Activated T-cell treated with anti-CD3 and anti-CD28 coated beads, Interleukin-2, amount 50 U/mL, for 72 hours (primary cell): ENCODE measurements around the gene EPB41L2. TPM values are rescaled to one million over a fixed set of nuclear protein-coding genes. Genes with fewer than 3 reads are reported as not detected.

Source experiments
- ATAC-seq, 2 donors: fragments of 150-1000 bp; cut with Tn5 transposase; replicated peaks in 1 of 2; 2 replicates each; pipeline ENCODE4 v1.10.0; 2021; ENCODE audit warnings: moderate library complexity in 2 of 2, mild to moderate bottlenecking in 1 of 2
- DNase-seq, 2 donors: peaks; one replicate each; pipeline ENCODE4 v3.0.0; 2021 to 2022; ENCODE audit warnings: mixed read lengths in 1 of 2
- H3K27ac Mint-ChIP-seq: one replicate; pipeline ENCODE4 v1.8.0; 2022; ENCODE audit warnings: mild to moderate bottlenecking, moderate library complexity, mixed read lengths
- H3K27me3 Mint-ChIP-seq: one replicate; pipeline ENCODE4 v1.8.0; 2022; ENCODE audit warnings: low read depth, mixed read lengths
- H3K36me3 Mint-ChIP-seq, 2 donors: one replicate each; pipeline ENCODE4 v1.8.0; 2022; ENCODE audit warnings: mixed read lengths in 2 of 2, mild to moderate bottlenecking in 1 of 2; ENCODE audit not compliant: insufficient read depth in 2 of 2
- H3K4me1 Mint-ChIP-seq: one replicate; pipeline ENCODE4 v1.8.0; 2022; ENCODE audit warnings: low read depth, mixed read lengths
- H3K4me3 Mint-ChIP-seq, 2 donors: one replicate each; pipeline ENCODE4 v1.8.0; 2022; ENCODE audit warnings: mild to moderate bottlenecking in 2 of 2, mixed read lengths in 2 of 2, moderate library complexity in 2 of 2
- H3K9me3 Mint-ChIP-seq, 2 donors: one replicate each; pipeline ENCODE4 v1.8.0; 2022; ENCODE audit warnings: mixed read lengths in 2 of 2
- total RNA-seq, 2 donors: library from RNA; stranded (reverse); gene quantifications; one replicate each; pipeline ENCODE4 v1.2.3, GENCODE V29; 2022

The EPB41L2 gene
- total RNA-seq, 2 donors from 2014 or later = 17.5 to 27.4 TPM

DNA sequence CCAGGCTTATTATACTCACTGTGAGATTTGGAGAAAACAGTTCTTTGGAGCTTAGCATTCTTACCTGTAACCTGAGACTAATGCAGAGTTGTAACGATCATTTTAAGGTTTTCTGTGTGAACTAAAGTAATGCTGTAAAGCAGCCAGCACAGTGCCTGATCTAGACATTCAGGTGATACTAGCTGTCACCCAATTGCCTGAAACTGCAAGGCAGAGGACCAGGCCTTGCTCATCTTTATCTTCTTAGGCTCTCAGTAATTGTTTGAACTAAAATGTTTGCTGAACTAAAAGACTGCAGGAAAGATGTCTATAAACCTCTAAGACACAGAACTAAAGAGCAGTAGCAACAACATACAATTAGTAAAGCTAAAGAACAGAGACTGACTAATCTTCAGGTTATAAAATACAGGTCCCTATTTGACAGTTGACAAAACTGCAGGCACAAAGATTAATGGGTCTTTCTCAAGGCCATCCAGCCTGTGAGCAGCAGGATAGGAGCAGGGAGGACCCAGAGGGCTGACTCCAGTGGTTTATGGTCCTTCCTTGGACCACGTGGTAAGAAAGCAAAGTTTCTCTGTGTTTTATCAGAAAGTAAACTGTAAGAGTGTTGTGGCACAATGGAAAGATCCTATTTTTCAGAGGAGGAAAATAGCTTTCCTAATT, 204.4 kb downstream of the EPB41L2 start:
- Mint-ChIP-seq H3K36me3 (no peaks in the 10 kb centered on the region), H3K4me3 (no peak overlapping the region), H3K9me3 (no peaks in the 10 kb centered on the region), H3K27me3 (no peaks in the 10 kb centered on the region), H3K27ac (no peak overlapping the region), H3K4me1 (no peaks in the 10 kb centered on the region)
- no peak for DNase-seq
- no peak for ATAC-seq

DNA sequence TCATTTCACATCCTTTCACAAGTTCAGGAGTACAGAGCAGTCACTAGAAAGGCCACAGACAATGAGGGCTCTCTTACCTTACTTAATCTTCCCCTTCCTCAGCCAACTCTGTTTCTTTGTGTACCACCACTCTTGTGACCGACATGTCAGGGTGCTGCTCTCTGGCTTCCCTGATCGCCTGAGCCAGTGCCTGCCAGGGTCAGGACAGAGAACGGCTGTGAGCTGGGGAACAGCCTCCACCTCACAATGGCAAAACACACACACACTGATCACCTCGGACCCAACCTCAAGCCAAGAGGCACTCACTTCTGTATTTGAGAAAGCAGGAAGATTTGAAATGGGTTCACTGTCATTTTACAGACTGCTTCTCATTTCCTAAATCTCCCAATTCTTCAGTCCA, 205.0 kb downstream of the EPB41L2 start:
- Mint-ChIP-seq H3K27ac (no peak overlapping the region), H3K9me3 (no peaks in the 10 kb centered on the region), H3K4me1 (no peaks in the 10 kb centered on the region), H3K36me3 (no peaks in the 10 kb centered on the region), H3K27me3 (no peaks in the 10 kb centered on the region), H3K4me3 (no peak overlapping the region)
- DNase-seq (no peak), ATAC-seq (no peak)

DNA sequence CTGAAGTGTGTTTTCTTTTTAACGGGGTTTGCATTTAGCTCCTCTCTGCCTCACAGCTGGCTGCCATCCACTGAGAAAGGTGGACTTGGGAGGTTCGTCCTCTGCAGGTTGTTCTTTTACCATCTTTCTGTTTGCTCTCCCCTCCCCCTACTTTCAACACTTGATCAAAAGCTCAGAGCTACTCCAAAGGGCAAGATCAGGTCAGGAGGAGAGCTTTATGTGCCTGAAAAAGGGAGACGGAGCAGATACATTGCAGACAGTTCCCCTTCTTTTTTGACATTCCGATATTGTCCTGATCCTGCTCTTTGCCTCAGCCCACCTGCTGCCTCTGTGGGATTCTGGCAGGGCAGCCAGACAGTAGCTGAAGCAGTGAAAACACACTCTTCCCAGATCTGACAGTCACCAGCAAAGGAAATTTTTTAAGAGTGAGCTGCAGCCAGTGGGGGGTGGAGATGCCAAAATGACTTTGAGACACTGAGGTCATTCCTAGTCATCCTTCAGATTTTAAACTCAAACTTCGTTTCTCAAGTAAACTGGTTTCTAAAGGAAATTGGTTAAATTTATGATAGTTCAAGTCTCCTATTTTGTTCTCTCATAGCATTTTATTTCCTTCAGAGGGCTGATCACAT, 209.4 kb downstream of the EPB41L2 start:
- no peak overlapping the region for H3K27ac Mint-ChIP-seq
- no peak for DNase-seq
- no peaks in the 10 kb centered on the region for H3K9me3 Mint-ChIP-seq
- ATAC-seq = no peak
- no peak overlapping the region for H3K4me3 Mint-ChIP-seq
- H3K27me3 Mint-ChIP-seq = no peaks in the 10 kb centered on the region
- H3K36me3 Mint-ChIP-seq = no peaks in the 10 kb centered on the region
- peaks cover 6% of the 10 kb centered on the region for H3K4me1 Mint-ChIP-seq

DNA sequence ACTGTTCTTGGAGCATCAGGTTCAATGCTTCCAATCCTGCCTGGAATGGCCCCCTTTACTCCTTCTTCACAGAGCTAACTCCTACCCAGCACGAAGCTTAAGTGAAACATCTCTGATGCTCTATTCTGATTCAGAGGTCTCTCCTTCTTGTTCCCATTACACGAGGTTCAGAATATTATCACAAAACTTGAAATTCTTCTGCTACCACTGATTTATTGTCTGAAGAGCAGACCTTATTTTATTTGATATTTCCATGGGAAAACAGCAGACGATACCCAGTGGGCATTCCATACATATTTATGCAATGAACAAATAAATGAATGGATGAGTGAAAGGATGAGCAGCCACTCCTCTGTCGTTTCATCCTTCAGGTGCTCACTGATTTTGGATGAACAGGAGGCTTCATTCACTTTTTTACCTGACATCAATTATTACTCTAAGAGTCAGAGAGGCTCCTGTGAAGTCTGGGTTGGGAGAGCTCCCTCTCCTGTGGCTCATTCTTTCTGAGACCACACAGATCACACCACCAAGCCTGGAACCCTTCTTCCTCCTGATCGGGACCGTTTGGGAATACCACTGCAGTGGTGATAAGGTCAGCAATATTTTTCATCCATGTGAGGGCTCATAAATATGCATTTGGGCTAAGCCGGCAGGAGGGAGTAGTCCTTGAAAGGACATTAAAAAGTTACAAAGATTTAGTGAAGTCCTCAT, 210.0 kb downstream of the EPB41L2 start:
- Mint-ChIP-seq H3K4me1 (peaks cover 7% of the 10 kb centered on the region), H3K27ac (no peak overlapping the region), H3K27me3 (no peaks in the 10 kb centered on the region), H3K4me3 (no peak overlapping the region), H3K36me3 (no peaks in the 10 kb centered on the region), H3K9me3 (no peaks in the 10 kb centered on the region)
- ATAC-seq = no peak
- DNase-seq = no peak

DNA sequence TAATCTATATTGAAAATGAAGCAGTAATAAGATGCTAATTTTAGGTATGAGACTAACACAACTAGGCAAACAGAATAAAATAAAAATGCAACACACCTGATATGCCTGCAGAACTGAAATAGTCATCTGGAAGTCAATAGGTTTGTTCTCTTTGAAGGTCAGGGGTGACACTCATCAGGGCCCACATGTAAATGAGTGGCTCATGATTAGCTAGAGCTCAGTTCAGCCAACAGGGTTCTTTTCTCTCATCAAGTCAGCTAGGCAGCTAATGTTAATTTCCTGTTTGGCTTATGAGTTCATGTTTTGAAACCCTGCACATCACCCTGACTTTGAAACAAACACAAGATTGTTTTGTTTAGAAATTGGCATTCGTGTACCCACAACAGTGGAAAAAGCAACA, 212.0 kb downstream of the EPB41L2 start:
- Mint-ChIP-seq H3K4me1 (peaks cover 7% of the 10 kb centered on the region), H3K27ac (no peak overlapping the region), H3K36me3 (no peaks in the 10 kb centered on the region)

DNA sequence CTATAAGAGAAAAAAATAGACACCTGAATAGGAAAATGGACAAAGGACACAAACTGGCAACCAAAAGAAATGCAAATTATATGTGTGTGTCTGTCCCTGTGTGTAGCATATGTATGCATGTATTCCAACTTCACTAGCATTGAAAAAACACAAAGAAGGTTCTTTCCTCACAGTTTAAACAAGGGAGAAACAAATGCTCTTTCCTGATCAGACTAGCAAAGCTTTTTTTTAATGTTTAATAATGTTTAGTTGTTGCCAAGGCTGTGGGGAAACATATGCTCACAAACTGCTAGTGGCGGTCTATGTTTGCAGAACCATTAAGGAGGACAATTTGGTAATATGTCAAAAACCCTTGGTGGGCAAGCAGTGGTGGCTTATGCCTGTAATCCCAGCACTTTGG, 213.5 kb downstream of the EPB41L2 start:
- DNase-seq = no peak
- Mint-ChIP-seq H3K27ac (no peak overlapping the region), H3K36me3 (no peaks in the 10 kb centered on the region), H3K27me3 (no peaks in the 10 kb centered on the region), H3K4me3 (no peak overlapping the region), H3K9me3 (no peaks in the 10 kb centered on the region), H3K4me1 (peaks cover 7% of the 10 kb centered on the region)
- no peak for ATAC-seq

More for the DNA sequence above, 212.0 kb downstream of the EPB41L2 start:
- Mint-ChIP-seq H3K9me3 (no peaks in the 10 kb centered on the region), H3K4me3 (no peak overlapping the region), H3K27me3 (no peaks in the 10 kb centered on the region)
- ATAC-seq (no peak), DNase-seq (no peak)

DNA sequence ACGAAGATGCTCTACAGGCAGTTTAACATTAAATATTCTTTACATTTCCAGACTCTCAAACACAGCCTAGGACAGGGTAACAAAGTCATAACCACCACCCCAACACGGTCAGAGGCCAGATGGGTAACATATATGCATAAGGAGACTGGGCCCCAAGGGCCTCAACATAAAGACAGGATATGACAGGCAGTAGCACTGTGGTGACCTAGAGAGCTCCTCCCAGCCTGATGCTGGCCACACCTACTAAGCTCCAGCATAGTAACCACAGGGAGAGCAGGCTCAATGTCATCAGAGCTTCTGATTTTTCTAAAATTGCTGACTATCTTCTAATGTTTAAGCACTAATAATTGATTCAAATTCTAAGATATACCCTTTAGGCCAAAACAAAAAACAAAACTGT, 214.1 kb downstream of the EPB41L2 start:
- Mint-ChIP-seq H3K4me3 (no peak overlapping the region), H3K36me3 (no peaks in the 10 kb centered on the region), H3K27me3 (no peaks in the 10 kb centered on the region), H3K27ac (no peak overlapping the region), H3K9me3 (no peaks in the 10 kb centered on the region), H3K4me1 (peaks cover 7% of the 10 kb centered on the region)
- ATAC-seq (peak; percentile 87 to 98), DNase-seq (peak; percentile 24 to 25)

DNA sequence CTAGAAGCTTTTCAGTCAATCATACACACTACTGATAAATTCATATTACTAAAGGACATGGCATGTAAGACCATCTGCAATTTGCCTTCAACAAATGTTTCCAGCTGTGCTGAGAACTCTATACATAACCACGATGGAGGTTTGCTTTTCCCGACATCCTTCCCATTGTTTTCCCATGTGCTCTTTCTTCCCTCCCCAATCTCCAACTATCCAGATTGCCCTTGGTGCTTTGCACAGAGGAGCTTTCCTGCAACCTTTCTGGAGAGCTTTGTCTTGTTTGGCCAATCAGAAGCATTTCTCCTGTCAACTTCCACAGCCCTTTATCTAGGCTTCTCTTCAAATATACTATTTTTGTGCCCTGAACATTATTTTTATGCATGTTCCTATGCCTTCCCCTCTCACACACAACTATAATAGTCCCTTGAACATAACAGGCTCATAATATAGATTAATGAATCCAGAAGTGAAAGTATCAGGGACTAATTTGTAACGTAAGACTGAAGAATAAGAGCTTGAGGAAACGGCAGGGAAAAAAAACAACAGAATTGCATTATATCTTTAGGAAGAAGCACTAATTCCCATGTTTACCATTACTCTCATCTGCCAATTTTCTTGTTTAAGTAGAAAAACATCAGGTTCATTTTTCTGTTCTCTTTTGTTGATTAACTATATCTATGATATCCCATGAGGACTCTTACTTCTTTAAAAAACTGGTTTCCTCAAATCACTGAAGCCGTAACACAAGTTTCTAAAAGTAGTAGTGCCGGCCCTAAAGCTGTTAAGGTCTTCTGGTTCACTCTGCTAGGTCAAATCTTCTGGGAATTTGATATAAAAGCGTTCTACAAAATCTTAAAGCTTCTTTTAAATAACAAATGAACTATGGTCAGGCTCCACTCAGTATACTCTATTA, 215.8 kb downstream of the EPB41L2 start:
- peaks cover 7% of the 10 kb centered on the region for H3K4me1 Mint-ChIP-seq
- H3K36me3 Mint-ChIP-seq = no peaks in the 10 kb centered on the region
- H3K4me3 Mint-ChIP-seq = no peak overlapping the region
- H3K27me3 Mint-ChIP-seq = no peaks in the 10 kb centered on the region
- ATAC-seq (no peak), DNase-seq (no peak)
- H3K27ac Mint-ChIP-seq = peak overlapping the region; percentile 10
- H3K9me3 Mint-ChIP-seq = no peaks in the 10 kb centered on the region

DNA sequence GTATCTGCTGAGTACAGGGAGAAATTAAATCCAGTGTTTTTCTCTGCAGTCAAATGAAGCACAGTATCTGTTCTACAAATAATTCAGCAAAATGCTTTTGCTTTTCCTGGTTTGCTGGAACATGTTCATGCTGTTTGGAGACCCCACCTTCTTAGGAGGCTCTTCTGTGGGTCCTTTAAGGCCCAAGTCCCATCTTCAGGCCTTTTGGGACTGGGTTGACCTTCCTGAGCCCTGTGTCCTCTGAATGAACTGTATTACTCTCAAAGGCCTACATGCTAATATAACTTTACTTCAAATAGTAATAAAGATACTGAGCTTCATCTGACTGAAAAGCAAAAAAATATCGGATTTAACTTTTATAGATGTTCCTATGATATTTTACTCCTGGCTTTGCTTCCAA, 216.5 kb downstream of the EPB41L2 start:
- H3K27ac Mint-ChIP-seq = no peak overlapping the region
- H3K27me3 Mint-ChIP-seq = no peaks in the 10 kb centered on the region
- ATAC-seq (no peak), DNase-seq (no peak)
- peaks cover 7% of the 10 kb centered on the region for H3K4me1 Mint-ChIP-seq
- no peaks in the 10 kb centered on the region for H3K36me3 Mint-ChIP-seq
- no peak overlapping the region for H3K4me3 Mint-ChIP-seq
- no peaks in the 10 kb centered on the region for H3K9me3 Mint-ChIP-seq

DNA sequence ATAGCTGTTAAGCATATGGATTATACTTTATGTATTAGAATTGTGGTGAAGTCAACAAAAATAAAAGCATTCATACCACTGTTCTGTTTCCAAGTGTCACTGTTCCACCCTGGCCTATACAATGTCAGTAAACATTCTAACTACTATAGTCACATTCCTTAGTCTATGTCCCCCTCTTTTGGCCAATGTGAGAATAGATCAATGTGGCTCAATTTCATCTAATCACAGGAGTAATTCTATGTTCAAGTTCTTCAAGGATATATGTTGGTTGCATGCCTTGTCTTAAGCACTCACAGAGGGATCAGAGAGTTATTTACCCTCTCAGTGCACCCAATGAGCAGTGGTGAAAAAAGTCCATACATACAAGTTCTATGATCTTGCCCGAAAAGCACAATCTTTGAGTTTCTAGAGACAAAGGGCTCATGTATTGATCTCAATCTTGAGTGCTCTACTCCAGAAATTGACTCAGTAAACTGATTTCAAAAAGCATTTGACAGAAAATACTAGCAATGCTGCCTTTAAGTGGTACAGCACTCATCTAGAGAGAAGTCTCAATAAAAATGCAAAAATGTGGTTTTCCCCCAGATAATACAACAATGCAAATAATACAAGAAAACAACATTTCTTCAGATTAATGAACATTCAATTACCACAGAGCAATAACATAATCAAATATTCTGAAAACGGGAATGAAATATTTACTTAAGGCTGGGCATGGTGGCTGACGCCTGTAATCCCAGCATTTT, 219.3 kb downstream of the EPB41L2 start:
- no peak overlapping the region for H3K4me3 Mint-ChIP-seq
- DNase-seq = peak in 1 of 2 donors; percentile 3
- peak; percentile 64 to 77 for ATAC-seq
- no peaks in the 10 kb centered on the region for H3K9me3 Mint-ChIP-seq
- no peaks in the 10 kb centered on the region for H3K36me3 Mint-ChIP-seq
- peaks cover 2% of the 10 kb centered on the region for H3K4me1 Mint-ChIP-seq
- no peaks in the 10 kb centered on the region for H3K27me3 Mint-ChIP-seq
- H3K27ac Mint-ChIP-seq = no peak overlapping the region

DNA sequence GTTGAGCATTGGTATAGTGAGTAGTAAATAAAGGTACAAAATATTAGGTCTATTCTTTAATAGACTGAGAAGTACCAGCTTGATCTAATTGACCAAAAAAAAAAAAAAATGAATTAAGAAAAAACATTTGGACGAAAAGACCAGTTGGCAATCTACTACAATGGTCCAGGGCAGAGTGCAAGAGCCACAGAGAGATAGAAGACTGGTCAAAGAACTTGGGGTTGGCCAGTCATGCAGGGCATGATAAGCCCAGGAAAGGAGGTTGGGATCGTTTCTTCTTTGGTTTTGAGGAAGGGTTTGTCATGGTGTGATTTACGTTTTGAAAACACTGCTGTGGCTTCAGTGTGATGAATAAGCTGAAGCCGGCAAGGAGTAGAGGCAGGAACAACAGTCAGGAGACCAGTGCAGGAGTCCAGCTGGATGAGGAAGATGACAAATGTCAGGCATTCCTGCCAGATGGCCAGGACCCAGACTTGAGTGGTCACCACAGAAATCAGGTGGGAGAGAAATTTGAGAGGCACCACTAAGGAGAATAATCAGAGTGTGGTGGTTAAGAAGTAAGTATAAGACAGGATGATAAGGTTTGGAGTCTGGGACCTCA, 221.8 kb downstream of the EPB41L2 start:
- no peaks in the 10 kb centered on the region for H3K27me3 Mint-ChIP-seq
- H3K27ac Mint-ChIP-seq = no peak overlapping the region
- ATAC-seq = no peak

DNA sequence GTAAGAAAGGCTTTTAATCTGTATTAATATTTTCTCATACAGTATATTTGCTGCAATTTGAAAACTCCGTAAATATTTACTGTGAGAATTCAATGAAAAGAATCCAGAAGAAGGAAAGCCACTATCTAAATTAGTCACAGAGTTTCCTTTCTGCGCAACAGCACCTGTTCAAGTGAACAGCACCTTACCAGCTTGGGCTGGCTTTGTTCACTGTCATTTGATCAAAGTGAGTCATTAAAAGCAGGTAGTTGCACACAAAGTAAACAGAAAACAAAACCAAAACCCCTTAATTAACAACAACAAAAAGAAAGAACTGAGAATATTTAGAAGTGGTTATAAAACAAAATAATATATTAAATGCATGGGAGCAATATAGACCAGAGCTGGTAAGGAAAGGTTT, 223.0 kb downstream of the EPB41L2 start:
- H3K9me3 Mint-ChIP-seq = no peaks in the 10 kb centered on the region
- no peak overlapping the region for H3K27ac Mint-ChIP-seq
- no peak for ATAC-seq
- DNase-seq = no peak
- no peak overlapping the region for H3K4me3 Mint-ChIP-seq
- H3K36me3 Mint-ChIP-seq = no peaks in the 10 kb centered on the region
- H3K27me3 Mint-ChIP-seq = no peaks in the 10 kb centered on the region
- no peaks in the 10 kb centered on the region for H3K4me1 Mint-ChIP-seq

More for the DNA sequence above, 221.8 kb downstream of the EPB41L2 start:
- H3K4me1 Mint-ChIP-seq = no peaks in the 10 kb centered on the region
- H3K36me3 Mint-ChIP-seq = no peaks in the 10 kb centered on the region
- H3K9me3 Mint-ChIP-seq = no peaks in the 10 kb centered on the region
- no peak for DNase-seq
- no peak overlapping the region for H3K4me3 Mint-ChIP-seq
